ENCODE results near the gene ASB1. TPM values are rescaled to one million over a fixed set of nuclear protein-coding genes. Genes with fewer than 3 reads are reported as not detected.

The ASB1 gene
- total and polyA plus RNA-seq, 2 of the 13 experiments (the other 11 are each of a cell fraction or from before 2014, with no cell fraction given) = 48.6 to 49.2 TPM

DNA sequence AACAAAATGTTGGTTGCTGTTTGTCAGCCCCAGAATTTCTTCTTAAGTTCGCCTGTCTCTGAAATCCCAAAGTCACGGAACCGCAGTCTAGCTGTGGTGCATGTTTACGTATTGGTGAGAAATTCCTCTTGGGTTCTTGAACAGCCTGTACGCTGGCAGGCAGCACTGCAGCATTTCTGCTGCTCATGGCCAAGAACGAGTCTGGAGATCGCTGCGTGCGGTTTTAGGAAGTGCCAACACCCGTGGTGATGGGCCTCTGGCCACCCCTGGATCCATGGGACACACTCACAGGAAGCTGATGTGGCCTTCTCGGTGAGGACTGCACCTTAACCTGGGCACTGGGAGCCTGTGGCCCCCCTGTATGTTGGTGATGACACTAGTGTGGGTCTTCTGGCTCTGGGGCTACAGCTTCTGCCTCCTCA lies 23.7 kb downstream of the ASB1 start (continued):
- TF ChIP-seq IRX3 (CRISPR knock-in tag; IDR thresholded peaks at IDR 0.05; ENCODE audit: borderline replicate concordance, low read depth) (0 out of 2 replicates have a peak, but pooled peaks have one; percentile 35), MYNN (CRISPR knock-in tag; IDR thresholded peaks at IDR 0.05; ENCODE audit: low read depth) (no peak), KLF12 (CRISPR knock-in tag; IDR thresholded peaks at IDR 0.05; ENCODE audit: borderline replicate concordance) (no peak), ZNF749 (CRISPR knock-in tag; IDR thresholded peaks at IDR 0.05; ENCODE audit: borderline replicate concordance) (0 out of 2 replicates have a peak, but pooled peaks have one; percentile 43), BRD4 (CRISPR knock-in tag; IDR thresholded peaks at IDR 0.05) (no peak), ARID2 (CRISPR knock-in tag; IDR thresholded peaks at IDR 0.05; ENCODE audit: borderline replicate concordance) (0 out of 2 replicates have a peak, but pooled peaks have one; percentile 76), ZNF839 (CRISPR knock-in tag; IDR thresholded peaks at IDR 0.05; ENCODE audit: borderline replicate concordance) (0 out of 2 replicates have a peak, but pooled peaks have one; percentile 30), ZNF326 (CRISPR knock-in tag; IDR thresholded peaks at IDR 0.05; ENCODE audit: borderline replicate concordance) (0 out of 2 replicates have a peak, but pooled peaks have one; percentile 51), ZNF772 (CRISPR knock-in tag; IDR thresholded peaks at IDR 0.05) (peak; percentile 55; the same call in 1 of the 2 replicates), KLF6 (CRISPR knock-in tag; IDR thresholded peaks at IDR 0.05) (no peak), ZBTB7B (CRISPR knock-in tag; IDR thresholded peaks at IDR 0.05) (no peak), ZNF746 (CRISPR knock-in tag; IDR thresholded peaks at IDR 0.05) (peak; percentile 10; the same call in 1 of the 2 replicates), ZNF569 (CRISPR knock-in tag; IDR thresholded peaks at IDR 0.05; ENCODE audit: borderline replicate concordance) (no peak), ZNF788 (CRISPR knock-in tag; IDR thresholded peaks at IDR 0.05; ENCODE audit: borderline replicate concordance) (0 out of 2 replicates have a peak, but pooled peaks have one; percentile 36)
- TF ChIP-seq, protein P1, sequence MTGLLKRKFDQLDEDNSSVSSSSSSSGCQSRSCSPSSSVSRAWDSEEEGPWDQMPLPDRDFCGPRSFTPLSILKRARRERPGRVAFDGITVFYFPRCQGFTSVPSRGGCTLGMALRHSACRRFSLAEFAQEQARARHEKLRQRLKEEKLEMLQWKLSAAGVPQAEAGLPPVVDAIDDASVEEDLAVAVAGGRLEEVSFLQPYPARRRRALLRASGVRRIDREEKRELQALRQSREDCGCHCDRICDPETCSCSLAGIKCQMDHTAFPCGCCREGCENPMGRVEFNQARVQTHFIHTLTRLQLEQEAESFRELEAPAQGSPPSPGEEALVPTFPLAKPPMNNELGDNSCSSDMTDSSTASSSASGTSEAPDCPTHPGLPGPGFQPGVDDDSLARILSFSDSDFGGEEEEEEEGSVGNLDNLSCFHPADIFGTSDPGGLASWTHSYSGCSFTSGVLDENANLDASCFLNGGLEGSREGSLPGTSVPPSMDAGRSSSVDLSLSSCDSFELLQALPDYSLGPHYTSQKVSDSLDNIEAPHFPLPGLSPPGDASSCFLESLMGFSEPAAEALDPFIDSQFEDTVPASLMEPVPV (CRISPR knock-in tag; IDR thresholded peaks at IDR 0.05) = peak; percentile 40; the same call in 1 of the 2 replicates
- TF ChIP-seq, protein P2, sequence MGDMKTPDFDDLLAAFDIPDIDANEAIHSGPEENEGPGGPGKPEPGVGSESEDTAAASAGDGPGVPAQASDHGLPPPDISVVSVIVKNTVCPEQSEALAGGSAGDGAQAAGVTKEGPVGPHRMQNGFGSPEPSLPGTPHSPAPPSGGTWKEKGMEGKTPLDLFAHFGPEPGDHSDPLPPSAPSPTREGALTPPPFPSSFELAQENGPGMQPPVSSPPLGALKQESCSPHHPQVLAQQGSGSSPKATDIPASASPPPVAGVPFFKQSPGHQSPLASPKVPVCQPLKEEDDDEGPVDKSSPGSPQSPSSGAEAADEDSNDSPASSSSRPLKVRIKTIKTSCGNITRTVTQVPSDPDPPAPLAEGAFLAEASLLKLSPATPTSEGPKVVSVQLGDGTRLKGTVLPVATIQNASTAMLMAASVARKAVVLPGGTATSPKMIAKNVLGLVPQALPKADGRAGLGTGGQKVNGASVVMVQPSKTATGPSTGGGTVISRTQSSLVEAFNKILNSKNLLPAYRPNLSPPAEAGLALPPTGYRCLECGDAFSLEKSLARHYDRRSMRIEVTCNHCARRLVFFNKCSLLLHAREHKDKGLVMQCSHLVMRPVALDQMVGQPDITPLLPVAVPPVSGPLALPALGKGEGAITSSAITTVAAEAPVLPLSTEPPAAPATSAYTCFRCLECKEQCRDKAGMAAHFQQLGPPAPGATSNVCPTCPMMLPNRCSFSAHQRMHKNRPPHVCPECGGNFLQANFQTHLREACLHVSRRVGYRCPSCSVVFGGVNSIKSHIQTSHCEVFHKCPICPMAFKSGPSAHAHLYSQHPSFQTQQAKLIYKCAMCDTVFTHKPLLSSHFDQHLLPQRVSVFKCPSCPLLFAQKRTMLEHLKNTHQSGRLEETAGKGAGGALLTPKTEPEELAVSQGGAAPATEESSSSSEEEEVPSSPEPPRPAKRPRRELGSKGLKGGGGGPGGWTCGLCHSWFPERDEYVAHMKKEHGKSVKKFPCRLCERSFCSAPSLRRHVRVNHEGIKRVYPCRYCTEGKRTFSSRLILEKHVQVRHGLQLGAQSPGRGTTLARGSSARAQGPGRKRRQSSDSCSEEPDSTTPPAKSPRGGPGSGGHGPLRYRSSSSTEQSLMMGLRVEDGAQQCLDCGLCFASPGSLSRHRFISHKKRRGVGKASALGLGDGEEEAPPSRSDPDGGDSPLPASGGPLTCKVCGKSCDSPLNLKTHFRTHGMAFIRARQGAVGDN (CRISPR knock-in tag; IDR thresholded peaks at IDR 0.05) = peak; percentile 8; the same call in 1 of the 2 replicates
- TF ChIP-seq, protein P3, sequence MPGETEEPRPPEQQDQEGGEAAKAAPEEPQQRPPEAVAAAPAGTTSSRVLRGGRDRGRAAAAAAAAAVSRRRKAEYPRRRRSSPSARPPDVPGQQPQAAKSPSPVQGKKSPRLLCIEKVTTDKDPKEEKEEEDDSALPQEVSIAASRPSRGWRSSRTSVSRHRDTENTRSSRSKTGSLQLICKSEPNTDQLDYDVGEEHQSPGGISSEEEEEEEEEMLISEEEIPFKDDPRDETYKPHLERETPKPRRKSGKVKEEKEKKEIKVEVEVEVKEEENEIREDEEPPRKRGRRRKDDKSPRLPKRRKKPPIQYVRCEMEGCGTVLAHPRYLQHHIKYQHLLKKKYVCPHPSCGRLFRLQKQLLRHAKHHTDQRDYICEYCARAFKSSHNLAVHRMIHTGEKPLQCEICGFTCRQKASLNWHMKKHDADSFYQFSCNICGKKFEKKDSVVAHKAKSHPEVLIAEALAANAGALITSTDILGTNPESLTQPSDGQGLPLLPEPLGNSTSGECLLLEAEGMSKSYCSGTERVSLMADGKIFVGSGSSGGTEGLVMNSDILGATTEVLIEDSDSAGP (CRISPR knock-in tag; IDR thresholded peaks at IDR 0.05; ENCODE audit: borderline replicate concordance) = peak; percentile 65; the same call in 1 of the 2 replicates
- TF ChIP-seq, protein P4, sequence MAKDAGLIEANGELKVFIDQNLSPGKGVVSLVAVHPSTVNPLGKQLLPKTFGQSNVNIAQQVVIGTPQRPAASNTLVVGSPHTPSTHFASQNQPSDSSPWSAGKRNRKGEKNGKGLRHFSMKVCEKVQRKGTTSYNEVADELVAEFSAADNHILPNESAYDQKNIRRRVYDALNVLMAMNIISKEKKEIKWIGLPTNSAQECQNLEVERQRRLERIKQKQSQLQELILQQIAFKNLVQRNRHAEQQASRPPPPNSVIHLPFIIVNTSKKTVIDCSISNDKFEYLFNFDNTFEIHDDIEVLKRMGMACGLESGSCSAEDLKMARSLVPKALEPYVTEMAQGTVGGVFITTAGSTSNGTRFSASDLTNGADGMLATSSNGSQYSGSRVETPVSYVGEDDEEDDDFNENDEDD (CRISPR knock-in tag; IDR thresholded peaks at IDR 0.05; ENCODE audit: borderline replicate concordance) = no peak

All from HepG2 (cell line).